ENCODE data around the gene CLEC4C.
"Not testable (repeated sequence)": the region's sequence is repeated elsewhere in the genome, so short reads cannot be mapped to it uniquely, and the experiment has no call there.

Gene CLEC4C

DNA sequence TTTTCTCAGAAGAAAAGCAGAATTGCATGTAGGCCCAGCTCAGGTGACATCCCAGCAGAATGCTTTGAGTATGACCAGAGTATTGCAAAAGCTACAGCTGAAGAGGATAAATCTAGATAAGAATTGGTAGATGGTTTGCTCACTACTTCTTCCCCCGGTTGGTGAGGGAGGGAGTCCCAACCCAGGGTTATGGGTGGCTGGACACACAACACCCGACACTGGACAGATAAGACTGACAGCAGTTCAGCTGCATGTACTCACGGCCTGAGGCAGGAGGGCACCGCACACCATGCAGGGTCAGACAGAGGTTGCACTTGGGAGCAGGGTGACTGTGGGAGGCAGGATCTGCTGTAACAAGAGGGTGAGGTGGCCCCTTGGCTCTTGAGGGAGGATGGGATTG, 1.7 kb upstream of the CLEC4C start:
- H3F3A ChIP-seq (ENCODE audit: control insufficient read depth, insufficient read depth) = no peaks in the 10 kb centered on the region
- H3K27ac ChIP-seq (ENCODE audit: low read depth, low read length) = no peak overlapping the region
- no peak overlapping the region for H3K4me3 ChIP-seq (ENCODE audit: low read length)
- no peaks in the 10 kb centered on the region for H3K9me3 ChIP-seq (ENCODE audit: control insufficient read depth, insufficient read depth, low read length)
- H3K36me3 ChIP-seq (ENCODE audit: control insufficient read depth, low read length) = no peaks in the 10 kb centered on the region
- no peaks in the 10 kb centered on the region for H3K9me2 ChIP-seq (replicated peaks; ENCODE audit: control insufficient read depth, low read length)
- H3K4me1 ChIP-seq (ENCODE audit: control insufficient read depth, low read length) = no peaks in the 10 kb centered on the region
- H3K4me2 ChIP-seq (ENCODE audit: low read length) = no peak overlapping the region
- no peaks in the 10 kb centered on the region for H3K79me2 ChIP-seq (ENCODE audit: control insufficient read depth, low read length)
- no peaks in the 10 kb centered on the region for H3K27me3 ChIP-seq (ENCODE audit: control insufficient read depth, low read length)
- H4K20me1 ChIP-seq (ENCODE audit: control insufficient read depth, insufficient read depth, low read depth, low read length) = no peaks in the 10 kb centered on the region
- TF ChIP-seq, protein P1, sequence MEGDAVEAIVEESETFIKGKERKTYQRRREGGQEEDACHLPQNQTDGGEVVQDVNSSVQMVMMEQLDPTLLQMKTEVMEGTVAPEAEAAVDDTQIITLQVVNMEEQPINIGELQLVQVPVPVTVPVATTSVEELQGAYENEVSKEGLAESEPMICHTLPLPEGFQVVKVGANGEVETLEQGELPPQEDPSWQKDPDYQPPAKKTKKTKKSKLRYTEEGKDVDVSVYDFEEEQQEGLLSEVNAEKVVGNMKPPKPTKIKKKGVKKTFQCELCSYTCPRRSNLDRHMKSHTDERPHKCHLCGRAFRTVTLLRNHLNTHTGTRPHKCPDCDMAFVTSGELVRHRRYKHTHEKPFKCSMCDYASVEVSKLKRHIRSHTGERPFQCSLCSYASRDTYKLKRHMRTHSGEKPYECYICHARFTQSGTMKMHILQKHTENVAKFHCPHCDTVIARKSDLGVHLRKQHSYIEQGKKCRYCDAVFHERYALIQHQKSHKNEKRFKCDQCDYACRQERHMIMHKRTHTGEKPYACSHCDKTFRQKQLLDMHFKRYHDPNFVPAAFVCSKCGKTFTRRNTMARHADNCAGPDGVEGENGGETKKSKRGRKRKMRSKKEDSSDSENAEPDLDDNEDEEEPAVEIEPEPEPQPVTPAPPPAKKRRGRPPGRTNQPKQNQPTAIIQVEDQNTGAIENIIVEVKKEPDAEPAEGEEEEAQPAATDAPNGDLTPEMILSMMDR (IDR thresholded peaks at IDR 0.05; ENCODE audit: low read depth, low read length, poor library complexity, severe bottlenecking) = no peak
- no peak for TF ChIP-seq EZH2phosphoT487 (IDR thresholded peaks at IDR 0.05; ENCODE audit: borderline replicate concordance, low read length)

DNA sequence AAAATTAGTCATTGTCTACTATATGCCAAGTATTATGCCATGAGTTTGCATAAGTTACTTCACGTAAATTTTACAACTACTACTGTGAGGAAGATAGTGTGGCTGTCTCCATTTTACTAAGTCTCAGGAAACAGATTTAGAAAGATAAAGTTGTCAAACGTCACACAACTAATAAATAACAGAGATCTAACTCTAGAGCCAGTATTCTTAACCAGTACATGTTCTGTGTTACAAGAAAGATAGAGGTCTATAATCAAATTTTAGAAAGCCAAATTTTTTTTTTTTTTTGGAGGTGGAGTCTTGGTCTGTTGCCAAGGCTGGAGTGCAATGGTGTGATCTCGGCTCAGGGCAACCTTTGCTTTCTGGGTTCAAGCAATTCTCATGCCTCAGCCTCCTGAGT, 14.2 kb downstream of the CLEC4C start:
- Histone ChIP-seq H3K9me2 (replicated peaks; ENCODE audit: control insufficient read depth, low read length) (no peaks in the 10 kb centered on the region), H3K27me3 (ENCODE audit: control insufficient read depth, low read length) (no peaks in the 10 kb centered on the region), H3K27ac (ENCODE audit: low read depth, low read length) (no peak overlapping the region), H3K4me2 (ENCODE audit: low read length) (no peak overlapping the region), H4K20me1 (ENCODE audit: control insufficient read depth, insufficient read depth, low read depth, low read length) (no peaks in the 10 kb centered on the region), H3K9me3 (ENCODE audit: control insufficient read depth, insufficient read depth, low read length) (no peaks in the 10 kb centered on the region), H3K36me3 (ENCODE audit: control insufficient read depth, low read length) (no peaks in the 10 kb centered on the region), H3K4me1 (ENCODE audit: control insufficient read depth, low read length) (no peaks in the 10 kb centered on the region), H3K79me2 (ENCODE audit: control insufficient read depth, low read length) (no peaks in the 10 kb centered on the region), H3F3A (ENCODE audit: control insufficient read depth, insufficient read depth) (no peaks in the 10 kb centered on the region), H3K4me3 (ENCODE audit: low read length) (no peak overlapping the region)
- TF ChIP-seq, protein P1 (IDR thresholded peaks at IDR 0.05; ENCODE audit: low read depth, low read length, poor library complexity, severe bottlenecking) = no peak
- no peak for TF ChIP-seq EZH2phosphoT487 (IDR thresholded peaks at IDR 0.05; ENCODE audit: borderline replicate concordance, low read length)

DNA sequence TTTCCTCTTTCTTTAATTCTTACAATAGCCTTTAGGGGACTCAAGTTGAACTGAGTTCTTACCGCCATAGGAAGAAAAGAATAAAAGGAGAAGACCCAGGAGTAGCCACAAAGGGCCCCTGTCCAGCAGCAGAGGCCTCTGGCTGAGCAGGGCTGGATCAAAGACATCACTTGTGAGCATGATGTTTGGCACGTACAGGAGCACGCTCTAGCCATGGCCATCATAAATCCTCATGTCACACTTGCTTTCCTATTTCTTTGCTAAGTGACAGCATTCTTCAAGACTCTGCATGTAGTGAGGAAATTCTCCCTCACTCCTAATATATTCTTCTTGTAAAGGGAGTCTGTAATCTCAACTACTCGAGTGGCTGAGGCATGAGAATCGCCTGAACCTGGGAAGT, 15.7 kb downstream of the CLEC4C start:
- H3K79me2 ChIP-seq (ENCODE audit: control insufficient read depth, low read length) = no peaks in the 10 kb centered on the region
- TF ChIP-seq, protein P1 (IDR thresholded peaks at IDR 0.05; ENCODE audit: low read depth, low read length, poor library complexity, severe bottlenecking) = no peak
- TF ChIP-seq EZH2phosphoT487 (IDR thresholded peaks at IDR 0.05; ENCODE audit: borderline replicate concordance, low read length) = no peak
- H3K9me2 ChIP-seq (replicated peaks; ENCODE audit: control insufficient read depth, low read length) = no peaks in the 10 kb centered on the region
- no peaks in the 10 kb centered on the region for H3K27me3 ChIP-seq (ENCODE audit: control insufficient read depth, low read length)
- H3K4me2 ChIP-seq (ENCODE audit: low read length) = no peak overlapping the region
- no peak overlapping the region for H3K27ac ChIP-seq (ENCODE audit: low read depth, low read length)
- no peaks in the 10 kb centered on the region for H3K4me1 ChIP-seq (ENCODE audit: control insufficient read depth, low read length)
- H3F3A ChIP-seq (ENCODE audit: control insufficient read depth, insufficient read depth) = no peaks in the 10 kb centered on the region
- H3K9me3 ChIP-seq (ENCODE audit: control insufficient read depth, insufficient read depth, low read length) = no peaks in the 10 kb centered on the region
- no peaks in the 10 kb centered on the region for H3K36me3 ChIP-seq (ENCODE audit: control insufficient read depth, low read length)
- H4K20me1 ChIP-seq (ENCODE audit: control insufficient read depth, insufficient read depth, low read depth, low read length) = no peaks in the 10 kb centered on the region
- no peak overlapping the region for H3K4me3 ChIP-seq (ENCODE audit: low read length)

DNA sequence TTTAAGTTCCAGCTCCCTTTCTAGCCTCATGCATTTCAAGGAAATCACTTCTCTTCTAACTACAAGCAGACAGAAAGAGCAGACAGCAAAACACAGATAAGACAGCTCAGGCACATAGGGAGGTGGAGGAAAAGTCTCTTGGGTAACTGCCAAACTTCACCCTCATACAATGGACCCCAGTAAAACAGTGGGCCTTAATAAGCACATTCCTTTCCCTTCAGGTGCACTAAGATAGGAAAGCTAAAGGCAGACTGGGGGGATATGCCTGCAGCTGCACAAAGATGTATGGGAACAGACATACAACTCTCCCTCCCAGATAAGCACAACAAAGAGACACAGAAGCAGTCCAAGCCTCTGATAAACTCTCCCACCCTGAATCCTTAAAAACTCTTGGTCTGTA, 16.2 kb downstream of the CLEC4C start:
- not testable (repeated sequence) for H3K4me3 ChIP-seq (ENCODE audit: low read length); H3F3A ChIP-seq (ENCODE audit: control insufficient read depth, insufficient read depth); H3K4me1 ChIP-seq (ENCODE audit: control insufficient read depth, low read length); H3K79me2 ChIP-seq (ENCODE audit: control insufficient read depth, low read length); H3K9me2 ChIP-seq (replicated peaks; ENCODE audit: control insufficient read depth, low read length); H4K20me1 ChIP-seq (ENCODE audit: control insufficient read depth, insufficient read depth, low read depth, low read length); H3K36me3 ChIP-seq (ENCODE audit: control insufficient read depth, low read length); H3K9me3 ChIP-seq (ENCODE audit: control insufficient read depth, insufficient read depth, low read length); H3K27ac ChIP-seq (ENCODE audit: low read depth, low read length); H3K4me2 ChIP-seq (ENCODE audit: low read length); H3K27me3 ChIP-seq (ENCODE audit: control insufficient read depth, low read length)
